ENCODE results near the gene ZNF396.
A peak's percentile ranks its signal among the peaks of the same experiment; 100 is the strongest.

The ZNF396 gene
- 0.46 to 1.1 (median 0.60) reads per million in 4 donors for total RNA-seq

- peak; percentile 27 to 66 (median 50) for DNase-seq
These were observed at the start of gene ZNF396 for GRCh38 chr18:35376742-35377695. Gene ZNF396 (minus strand): TSS chr18:35377337. CDS start chr18:35374292, 3,045 bp downstream.

- DNase-seq = no peak
These were observed 49.6 kb upstream of the ZNF396 start for GRCh38 chr18:35426786-35427185.

DNA sequence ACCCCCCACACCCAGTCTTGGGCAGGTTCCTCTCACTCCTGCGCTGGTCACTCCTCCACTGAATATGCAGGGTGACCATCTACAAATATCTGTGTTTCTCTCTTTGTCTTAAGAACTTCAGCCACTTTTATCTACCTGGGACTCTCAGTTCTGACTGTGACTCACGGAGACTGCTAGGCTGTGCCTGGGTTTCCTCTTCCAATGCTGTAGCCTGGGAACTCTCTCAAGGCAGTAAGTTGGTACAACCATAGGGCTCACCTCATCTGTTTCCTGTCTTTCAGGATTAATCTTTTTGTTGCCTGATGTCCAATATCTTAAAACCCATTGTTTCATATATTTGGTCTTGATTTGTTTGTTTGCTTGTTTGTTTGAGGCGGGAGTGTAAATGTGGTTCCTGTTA is 47.2 kb upstream of the ZNF396 start:
- no peak for DNase-seq

GRCh38 chr18:35422237-35422636 is 45.1 kb upstream of the ZNF396 start:
- no peak for DNase-seq

GRCh38 chr18:35418610-35419009 is 41.5 kb upstream of the ZNF396 start:
- DNase-seq = no peak

GRCh38 chr18:35417223-35417622 is 40.1 kb upstream of the ZNF396 start:
- no peak for DNase-seq

- no peak for DNase-seq
These were observed 38.5 kb upstream of the ZNF396 start for GRCh38 chr18:35415511-35416073.

DNA sequence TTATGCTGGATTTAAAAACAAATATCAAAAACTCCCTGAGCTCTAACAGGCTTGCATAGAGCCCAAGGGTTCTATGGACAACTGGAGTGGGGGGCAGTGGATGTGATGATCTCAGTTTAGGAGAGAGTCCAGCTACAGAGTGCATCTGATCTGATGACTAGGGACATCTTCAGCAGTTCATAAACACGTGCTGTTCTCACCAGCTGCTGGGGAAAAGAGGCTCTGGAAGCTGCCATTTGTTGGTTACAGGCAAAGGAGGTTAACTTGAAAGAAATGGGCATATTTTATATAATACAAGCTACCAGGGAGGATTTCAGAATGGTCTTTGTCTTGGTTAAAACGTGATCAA is 36.0 kb upstream of the ZNF396 start:
- no peak for DNase-seq

DNA sequence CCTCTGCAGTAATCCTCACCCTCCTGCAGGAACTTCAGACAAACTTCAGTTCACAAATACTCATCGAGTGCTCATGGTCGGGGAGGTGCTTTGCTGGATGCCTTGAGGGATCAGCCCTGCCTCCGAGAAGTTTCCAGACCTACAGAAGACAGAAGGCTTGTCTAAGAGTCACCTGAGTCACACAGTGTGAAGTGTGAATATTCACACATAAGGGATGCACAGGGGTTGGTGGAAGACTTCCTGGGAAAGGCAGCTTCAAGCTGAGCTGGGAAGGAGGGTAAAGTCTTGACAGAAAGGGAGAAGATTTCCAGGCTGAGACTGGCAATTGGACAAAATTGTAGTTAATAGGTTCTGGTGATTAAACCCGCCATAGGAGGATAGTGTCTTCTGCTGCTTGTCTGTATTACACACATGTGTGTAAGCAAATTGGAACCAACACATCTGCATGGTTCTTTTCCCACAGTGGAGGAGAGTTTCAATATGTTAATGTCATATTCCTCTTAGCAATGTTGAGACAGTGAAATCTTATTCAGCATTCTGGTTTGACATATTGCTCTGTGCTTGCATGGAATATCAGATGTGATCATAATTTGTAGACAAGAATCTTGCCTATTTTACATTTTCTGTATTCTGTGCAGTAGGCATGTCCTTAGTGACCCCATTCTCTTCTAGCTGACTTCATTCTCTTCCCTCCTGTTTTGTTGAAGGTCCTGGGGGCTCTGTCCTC is 34.7 kb upstream of the ZNF396 start:
- DNase-seq = no peak

DNA sequence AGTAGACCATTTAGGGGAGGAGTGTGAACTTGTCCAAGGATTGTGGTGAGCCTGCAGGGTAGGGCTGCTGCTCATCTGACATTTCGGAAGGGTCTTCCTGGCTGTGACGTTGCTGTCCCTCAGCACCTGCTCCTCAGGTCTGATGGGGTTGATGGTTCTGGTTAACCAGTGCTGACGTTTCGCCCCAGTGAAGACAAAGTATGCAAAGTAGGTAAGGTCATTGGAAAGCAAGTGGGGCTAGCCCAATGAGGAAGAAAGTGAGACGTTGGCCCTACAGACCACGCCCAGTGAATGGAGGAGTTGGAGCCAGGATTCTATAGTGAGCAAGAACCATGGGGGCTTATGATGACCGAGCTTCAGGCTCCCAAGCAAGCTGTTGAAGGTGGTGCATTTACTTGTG is 33.4 kb upstream of the ZNF396 start:
- DNase-seq = no peak

- no peak for DNase-seq
These were observed 32.8 kb upstream of the ZNF396 start for GRCh38 chr18:35409911-35410310.

DNA sequence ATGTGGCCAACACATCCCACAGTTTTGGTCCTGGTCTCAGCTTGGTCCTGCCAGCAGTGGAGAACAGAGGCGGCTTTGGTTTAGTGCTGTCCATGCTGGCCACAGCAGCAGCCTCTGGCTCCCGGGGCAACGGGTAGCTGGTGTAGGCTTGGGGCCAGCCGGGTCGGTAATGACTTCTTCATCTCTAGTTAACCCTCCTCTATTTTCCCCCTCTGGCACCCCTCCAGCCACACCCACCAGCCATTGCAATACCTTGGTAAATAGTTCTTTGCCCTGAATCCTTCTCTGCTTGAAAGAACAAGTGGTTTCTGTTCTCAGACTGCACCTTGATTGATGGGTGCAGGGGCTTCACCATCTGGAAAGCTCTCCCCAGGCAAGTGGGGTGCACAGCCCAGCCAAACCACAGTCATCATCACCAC is 31.7 kb upstream of the ZNF396 start:
- no peak for DNase-seq

- peak in 2 of 5 donors; percentile 38 to 50 for DNase-seq
These were observed 30.8 kb upstream of the ZNF396 start for GRCh38 chr18:35407871-35408481.

DNA sequence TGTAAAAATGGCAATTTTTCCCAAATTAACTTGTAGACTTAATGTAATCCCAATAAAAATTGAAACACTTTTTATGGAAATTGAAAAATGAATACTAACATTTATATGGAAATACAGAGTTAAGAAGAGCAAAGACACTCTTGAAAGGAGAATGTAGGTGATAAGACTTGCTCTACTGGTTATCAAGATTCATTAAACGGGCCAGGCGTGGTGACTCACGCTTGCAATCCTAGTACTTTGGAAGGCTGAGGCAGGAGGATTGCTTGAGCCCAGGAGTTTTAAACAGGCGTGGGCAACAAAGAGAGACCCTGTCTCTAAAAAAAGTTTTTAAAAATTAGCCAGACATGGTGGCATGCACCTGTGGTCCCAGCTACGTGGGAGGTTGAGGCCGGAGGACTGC is 29.5 kb upstream of the ZNF396 start:
- no peak for DNase-seq

GRCh38 chr18:35397976-35398375 is 20.8 kb upstream of the ZNF396 start:
- no peak for DNase-seq

DNA sequence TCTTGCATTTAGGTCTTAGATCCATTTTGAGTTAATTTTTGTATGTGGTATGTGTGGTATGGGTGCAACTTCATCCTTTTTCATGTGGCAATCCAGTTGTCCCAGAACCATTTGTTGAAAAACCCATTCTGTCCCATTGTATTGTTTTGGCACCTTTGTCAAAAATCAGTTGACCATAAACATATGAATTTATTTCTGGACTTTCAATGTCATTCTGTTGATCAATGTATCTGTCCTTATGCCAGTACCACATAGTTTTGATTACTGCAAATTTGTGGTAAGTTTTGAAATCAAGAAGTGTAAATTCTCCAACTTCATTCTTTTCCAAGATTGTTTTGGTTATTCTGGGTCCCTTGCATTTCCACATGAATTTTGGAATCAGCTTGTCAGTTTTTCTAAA is 16.6 kb upstream of the ZNF396 start:
- no peak for DNase-seq

DNA sequence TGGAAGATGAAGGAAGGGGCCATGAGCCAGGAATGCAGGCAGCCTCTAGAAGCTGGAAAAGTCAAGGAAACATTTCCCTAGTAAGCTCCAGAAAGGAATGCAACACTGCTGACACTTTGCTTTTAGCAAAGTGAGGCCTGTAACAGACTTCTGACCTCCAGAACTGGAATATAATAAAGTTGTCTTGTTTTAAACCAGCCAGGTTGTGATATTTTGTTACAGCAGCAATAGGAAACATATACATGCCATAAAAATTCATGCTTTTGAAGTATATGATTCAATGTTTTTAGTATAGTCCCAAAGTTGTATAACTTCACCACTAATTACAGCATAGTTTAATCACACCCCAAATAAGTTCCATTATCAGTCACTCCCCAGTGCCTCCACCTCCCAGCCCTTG is 15.2 kb upstream of the ZNF396 start:
- no peak for DNase-seq

DNA sequence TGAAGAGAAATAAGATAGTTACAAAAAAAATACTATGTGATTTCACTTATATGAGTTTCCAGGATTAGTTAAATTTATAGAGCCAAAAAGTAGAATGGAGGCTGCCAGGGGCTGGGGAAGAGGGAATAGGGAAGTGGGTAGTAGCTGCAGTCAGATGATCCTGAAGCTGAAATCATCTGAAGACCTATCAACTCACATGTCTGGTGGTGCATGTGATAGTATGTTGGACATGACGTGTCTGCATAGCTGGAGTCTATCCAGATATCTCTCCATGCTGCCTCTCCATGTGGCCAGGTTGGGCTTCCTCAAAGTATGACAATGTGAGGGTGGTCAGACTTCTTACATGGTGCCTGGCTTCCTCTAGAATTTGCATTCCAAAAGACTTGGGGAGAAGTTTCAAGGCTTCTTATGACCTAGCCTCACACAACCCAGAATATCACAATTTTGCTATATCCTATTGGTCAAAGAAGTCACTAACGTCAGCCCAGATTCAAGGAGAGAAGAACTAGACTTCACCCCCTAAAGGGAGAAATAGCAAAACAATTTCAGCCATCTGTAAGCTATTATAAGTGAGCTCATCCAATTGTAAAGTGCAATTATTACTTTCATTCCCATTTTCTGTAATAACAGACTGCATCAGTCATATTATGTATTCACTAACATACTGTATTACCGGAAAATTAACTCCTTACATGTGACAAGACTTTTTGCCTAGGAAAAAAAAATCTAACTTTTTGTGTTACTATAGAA is 14.0 kb upstream of the ZNF396 start:
- DNase-seq = no peak

DNA sequence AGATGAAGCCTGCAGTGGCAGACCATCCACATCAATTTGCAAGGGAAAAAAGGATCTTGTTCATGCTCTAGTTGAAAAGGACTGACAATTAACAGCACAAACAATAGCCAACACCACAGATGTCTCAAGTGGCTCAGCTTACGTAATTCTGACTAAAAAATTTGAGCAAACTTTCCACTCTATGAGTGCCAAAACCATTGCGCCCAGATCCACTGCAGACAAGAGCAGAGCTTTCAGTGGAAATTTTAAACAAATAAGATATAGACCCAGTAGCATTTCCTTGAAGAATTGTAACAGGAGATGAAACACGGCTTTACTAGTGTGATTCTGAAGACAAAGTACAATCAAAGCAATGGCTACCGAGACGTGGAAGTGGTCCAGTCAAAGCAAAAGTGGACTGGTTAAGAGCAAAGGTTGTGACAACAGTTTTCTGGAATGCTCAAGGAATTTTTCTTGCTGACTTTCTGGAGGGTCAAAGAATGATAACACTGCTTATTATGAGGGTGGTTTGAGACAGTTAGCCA is 12.0 kb upstream of the ZNF396 start:
- DNase-seq = no peak

DNA sequence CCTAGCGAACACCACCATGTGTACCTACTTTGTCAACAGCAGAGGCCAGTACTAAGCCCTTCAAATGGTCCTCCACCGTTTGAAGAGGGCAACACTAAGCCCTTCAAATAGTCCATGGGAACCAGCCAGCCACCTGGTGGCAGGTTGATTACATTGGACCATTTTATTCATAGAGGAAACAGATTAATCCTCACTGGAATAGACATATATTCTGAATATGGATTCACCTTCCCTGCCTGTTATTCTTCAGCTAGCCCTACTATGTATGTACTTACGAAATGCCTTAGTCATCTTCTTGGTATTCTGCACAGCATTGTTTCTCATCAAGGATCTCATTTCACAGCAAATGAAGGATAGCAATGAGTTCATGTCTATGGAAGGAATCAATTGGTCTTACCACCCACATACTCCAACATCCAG is 10.0 kb upstream of the ZNF396 start:
- no peak for DNase-seq

- peak; percentile 26 to 76 (median 46) for DNase-seq
These were observed 9.5 kb upstream of the ZNF396 start for GRCh38 chr18:35386600-35387100.

DNA sequence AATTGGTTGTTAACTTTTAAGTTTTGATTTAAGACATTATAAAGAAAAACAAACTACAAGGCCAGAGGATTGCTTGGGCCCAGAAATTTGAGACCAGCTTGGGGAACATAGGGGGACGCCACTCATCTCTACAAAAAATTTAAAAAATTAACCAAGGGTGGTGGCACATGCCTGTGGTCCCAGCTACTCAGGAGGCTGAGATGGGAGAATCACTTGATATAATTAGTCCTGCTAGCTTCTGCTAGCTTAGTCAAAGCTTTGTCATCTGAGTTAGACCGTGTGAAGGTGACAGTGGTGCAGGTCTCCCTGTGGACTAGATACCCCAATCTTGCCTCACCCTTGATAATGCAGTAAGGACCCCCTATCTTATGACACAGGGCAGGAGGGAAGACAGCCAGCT is 6.0 kb upstream of the ZNF396 start:
- no peak for DNase-seq

Data from T-helper 1 cell (primary cell).